NAMALWA (cell line): ENCODE results near the gene EMILIN2.

Experiments
- DNase-seq: peaks from one replicate; pipeline ENCODE4 v3.0.0-alpha.2; 2015; ENCODE audit warnings: low spot score

Gene EMILIN2

DNA sequence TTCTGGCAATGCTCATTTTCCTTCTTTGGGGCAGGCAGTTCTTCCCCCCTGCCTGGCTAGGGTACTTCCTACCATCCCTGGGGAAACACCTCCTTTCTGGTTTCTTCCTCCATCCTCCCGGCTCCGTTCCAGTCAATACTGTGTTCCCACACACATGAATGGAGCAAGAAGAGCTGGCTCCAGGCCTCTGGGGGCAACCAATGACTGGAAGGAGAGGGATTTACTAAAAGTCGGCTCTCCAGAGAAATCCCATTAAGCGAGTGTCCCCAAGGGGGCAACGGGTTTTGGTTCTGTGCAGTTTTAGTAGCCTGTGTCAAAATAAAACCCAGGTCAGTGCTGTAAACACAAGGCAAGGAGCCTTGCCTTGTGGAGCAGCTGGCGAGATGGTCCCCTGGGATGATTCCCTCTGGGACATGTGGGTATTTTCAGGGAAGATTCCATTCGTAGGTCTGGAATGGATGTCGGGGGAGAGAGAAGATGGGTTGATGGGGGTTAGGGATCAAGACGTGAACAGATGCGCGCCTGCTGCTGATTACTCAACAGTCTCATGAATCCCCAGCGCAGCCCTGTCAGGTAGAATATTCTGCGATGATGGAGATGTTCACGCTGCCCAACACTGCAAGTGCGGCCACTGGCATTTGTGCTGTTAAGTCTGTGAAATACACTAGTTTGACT is 32.0 kb downstream of the EMILIN2 start:
- DNase-seq: no peak

DNA sequence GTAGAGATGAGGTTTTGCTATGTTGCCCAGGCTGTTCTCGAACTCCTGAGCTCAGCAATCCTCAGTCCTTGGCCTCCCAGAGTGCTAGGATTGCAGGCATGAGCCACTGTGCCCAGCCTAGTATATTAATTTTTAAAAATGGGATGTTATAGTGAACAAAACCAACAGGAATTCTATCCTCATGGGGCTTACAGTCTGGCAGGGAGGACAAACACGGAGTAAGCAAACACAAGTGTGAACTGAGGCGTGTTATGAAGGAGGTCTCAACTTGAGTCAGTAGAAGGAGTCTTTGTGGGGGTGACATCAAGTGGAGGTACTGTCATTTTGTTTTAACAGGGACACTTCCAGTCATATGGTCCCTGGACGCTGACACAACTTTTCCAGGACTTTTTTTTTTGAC is 33.1 kb downstream of the EMILIN2 start:
- no peak for DNase-seq

DNA sequence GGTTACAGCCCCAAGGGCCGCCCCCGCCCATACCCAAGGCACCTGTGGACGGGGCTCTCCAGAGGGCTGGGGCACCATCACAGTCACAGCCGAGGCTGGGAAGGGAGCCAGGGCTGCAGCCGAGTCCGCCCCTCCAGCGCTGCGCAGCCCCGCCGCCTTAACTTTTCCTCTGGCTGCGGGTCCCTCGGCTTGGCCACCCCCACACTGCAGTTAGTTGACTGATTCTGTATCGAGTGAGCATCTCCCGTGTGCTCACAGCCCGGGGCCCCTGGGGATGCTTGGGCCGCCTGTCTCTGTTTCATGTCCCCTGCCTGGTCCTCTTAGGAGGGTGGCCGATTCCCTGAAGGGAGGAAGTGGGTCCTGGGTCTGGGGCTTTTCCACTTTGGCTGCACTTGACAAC is 33.7 kb downstream of the EMILIN2 start:
- no peak for DNase-seq

DNA sequence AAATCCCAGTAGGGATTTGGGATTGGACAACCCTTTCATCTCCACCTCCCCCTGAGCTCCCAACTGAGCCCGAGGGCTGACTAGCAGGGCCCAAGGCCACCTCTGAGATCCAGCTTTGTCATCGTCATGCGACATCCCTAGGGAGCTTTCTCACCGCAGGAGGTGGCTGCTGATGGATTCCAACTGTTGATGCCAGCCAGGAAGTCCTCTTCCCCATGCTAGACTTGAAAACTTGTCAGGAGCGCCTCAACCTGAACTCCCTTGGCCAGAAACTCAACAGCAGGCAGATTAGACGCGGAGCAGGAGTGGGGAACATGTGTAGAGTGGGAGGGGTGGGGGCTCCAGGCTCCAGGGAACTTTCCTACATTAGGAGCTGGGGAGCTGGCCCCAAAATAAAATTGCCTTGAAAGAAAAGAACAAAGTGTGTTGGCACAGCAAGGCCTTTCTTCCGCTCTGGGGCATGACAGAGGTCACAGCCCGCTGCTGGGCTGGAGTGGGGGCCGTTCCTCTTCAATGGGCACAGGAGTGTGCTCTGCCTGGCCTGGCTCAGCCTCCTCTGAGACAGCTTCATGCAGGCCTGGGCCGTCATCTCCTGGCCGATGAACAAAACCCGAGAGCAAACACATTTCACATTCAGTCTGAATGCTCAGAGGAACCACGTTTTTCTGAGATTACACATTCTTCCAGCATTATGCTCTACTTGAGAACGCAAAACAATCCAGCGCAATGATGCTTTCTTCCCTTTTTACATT is 34.5 kb downstream of the EMILIN2 start:
- no peak for DNase-seq

DNA sequence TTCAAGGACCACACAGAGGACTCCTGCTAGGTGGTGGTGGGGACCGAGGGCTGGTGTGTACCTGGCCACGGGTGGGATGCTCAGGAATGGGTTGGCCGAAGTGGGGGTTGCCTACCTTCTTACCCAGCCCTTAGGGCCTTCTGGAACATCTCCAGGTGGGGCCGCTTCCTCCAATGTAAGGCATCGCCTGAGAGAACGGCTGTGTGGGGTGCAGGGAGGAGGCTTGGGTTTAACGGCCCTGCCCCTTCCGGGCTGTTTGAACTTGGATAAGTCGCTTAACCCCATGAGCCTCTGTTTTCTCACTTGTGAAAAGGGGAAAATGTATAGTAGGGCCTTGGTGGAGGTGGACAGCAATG is 35.0 kb downstream of the EMILIN2 start:
- no peak for DNase-seq

DNA sequence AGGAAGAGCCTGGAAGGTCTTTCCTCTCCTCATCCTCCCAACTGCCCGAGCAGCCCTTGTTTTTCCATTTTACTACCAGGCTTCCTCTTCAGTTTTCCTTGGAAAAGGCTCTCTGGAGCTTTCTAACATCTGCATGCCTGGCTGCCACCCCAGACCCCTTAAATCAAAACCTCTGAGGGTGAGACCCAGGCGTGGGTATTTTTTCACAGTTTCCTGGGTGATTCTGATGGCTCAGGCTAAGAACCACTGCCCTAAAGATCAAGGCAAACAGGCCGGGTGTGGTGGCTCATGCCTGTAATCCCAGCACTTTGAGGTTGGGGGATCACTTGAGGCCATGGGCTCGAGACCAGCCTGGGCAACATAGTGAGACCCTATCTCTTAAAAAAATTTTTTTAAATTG is 35.4 kb downstream of the EMILIN2 start:
- no peak for DNase-seq

DNA sequence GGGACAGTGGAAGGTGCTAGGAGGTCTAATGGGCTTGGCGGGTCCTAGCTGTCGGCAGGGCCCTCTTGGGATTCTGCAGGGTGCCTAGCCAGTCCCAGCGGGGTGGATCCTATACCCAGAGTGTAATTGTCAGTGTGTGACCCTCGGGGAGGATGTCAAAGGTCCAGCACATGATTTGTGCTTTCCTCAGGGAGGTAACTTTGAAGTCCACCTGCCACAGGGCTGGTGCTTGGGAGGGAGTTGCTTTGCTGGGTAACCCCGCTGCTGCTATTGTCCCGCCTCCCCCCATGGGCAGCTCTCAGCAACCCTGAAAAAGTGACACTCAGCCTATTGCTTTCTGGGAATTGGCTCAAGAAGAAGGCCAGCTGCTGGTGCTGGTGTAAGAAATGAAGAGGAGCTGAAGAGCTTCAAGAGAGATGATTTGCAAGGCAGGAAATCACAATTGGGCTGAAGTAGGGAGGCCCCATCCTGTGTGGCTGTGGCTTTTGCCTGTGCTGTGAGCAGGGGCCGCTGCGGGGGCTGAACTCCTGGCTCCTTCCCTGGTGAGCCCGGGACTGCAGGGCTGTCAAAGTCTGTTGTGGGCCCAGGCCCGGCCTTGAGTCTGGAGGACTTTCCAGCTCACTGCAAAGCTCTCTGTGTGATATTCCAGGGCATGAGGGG is 36.4 kb downstream of the EMILIN2 start:
- peak; percentile 12 for DNase-seq

DNA sequence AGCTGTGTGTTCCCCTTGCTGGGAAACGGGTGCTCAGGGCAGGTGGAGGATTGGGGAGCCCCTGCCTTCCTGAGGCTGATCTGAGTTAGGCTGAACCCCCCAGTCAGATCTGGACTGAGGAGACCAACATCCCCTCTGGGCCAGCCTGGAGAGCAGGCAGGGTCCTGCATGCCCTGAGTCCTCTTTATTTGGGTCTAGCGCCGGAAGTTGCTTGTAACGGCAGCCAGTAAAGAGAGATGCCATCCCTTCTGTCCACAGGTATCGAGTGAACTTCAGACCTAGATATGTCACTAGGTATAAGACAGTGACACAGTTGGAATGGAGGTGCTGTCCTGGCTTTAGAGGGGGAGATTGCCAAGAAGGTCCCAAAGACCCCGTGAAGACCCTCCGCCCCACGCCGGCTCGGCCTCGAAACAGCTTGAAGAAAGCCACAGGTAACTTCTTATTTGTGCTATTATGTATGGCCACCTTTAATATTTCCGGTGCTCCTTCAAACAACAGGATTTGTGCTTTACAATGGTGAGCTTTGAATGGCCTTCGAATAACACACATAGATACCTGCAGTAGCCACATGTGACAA is 38.0 kb downstream of the EMILIN2 start:
- DNase-seq: no peak

DNA sequence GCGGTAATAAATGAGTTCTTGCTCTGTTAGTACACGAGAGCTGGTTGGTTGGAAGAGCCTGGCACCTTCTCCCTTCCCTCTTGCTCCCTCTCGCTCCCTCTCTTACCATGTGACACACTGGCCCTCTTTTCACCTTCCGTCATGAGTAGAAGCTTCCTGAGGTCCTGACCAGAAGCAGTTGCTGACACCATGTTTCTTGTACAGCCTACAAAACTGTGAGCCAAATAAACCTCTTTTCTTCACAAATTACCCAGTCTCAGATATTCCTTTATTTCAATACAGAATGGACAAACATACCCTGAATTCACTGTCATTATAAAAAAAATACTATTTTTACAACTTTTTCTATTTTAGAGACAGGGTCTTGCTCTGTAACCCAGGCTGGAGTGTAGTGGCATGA is 40.7 kb downstream of the EMILIN2 start:
- DNase-seq: no peak

DNA sequence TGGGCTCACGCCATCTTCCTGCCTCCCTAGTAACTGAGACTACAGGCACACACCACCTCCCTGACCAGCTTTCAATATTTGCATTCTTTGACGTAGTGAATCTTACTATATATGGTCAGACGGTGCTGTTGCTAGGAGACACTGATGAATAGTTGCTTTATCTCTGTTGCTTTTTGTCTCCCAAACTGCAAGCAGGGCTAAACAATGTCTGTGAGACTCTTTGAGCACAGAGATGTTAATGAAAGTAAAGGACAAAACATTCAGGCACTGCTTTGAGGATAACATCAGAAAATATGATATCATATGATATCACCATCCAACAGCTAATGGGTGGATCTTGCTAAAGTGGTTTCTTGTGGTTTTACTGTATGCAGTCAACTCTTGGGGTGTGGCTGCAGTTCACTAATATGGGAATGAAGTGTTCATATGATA is 43.0 kb downstream of the EMILIN2 start:
- no peak for DNase-seq

DNA sequence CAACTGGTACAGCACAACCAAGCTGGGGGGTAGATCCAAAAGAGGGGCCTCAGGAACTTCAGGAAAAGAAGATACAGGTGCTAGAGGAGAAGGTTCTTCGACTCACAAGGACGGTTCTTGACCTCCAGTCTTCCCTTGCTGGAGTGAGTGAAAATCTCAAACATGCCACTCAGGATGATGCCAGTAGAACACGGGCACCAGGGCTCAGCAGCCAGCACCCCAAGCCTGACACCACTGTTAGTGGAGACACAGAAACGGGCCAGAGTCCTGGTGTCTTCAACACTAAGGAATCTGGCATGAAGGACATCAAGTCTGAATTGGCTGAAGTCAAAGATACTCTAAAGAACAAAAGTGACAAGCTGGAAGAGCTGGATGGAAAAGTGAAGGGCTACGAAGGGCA is 43.8 kb downstream of the EMILIN2 start:
- DNase-seq: no peak

DNA sequence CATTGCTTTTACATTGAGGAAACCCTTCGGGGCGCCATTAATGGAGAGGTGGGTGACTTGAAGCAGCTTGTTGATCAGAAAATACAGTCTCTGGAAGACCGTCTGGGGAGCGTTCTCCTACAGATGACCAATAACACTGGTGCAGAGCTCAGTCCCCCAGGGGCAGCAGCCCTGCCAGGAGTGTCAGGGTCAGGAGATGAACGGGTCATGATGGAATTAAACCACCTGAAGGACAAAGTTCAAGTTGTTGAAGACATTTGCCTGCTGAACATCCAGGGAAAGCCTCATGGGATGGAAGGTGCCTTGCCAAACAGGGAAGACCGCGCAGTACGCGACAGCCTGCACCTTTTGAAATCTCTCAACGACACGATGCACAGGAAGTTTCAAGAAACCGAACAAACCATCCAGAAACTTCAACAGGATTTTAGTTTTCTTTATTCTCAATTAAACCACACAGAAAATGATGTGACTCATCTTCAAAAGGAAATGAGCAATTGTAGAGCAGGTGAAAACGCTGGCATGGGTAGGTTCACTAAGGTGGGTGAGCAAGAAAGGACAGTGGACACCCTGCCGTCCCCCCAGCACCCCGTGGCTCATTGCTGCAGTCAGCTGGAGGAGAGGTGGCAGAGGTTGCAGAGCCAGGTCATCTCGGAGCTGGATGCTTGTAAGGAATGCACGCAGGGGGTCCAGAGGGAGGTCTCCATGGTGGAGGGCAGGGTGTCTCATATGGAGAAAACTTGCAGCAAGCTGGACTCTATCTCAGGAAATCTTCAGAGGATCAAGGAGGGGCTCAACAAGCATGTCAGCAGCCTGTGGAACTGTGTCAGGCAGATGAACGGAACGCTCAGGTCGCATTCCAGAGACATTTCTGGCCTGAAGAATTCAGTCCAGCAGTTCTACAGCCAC is 45.0 kb downstream of the EMILIN2 start:
- DNase-seq: no peak

DNA sequence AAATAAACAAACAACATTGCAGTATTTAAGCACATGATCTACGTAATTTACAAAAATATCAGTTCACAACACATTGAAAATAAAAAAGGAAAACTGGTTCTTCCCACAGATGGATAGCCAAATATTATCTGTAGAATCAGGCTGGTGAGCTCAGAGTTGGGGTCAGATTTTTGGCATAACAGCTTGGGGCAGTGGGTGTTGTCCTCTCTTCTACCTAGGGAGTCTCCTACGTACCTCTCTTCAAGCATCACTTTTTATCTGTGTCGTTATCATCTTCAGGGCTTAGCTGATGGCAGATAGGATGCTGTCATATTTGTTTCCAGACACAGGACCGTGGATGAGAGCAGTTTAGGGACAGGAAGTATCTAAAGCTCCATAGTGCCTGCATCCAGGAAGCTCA is 46.2 kb downstream of the EMILIN2 start:
- DNase-seq: no peak

DNA sequence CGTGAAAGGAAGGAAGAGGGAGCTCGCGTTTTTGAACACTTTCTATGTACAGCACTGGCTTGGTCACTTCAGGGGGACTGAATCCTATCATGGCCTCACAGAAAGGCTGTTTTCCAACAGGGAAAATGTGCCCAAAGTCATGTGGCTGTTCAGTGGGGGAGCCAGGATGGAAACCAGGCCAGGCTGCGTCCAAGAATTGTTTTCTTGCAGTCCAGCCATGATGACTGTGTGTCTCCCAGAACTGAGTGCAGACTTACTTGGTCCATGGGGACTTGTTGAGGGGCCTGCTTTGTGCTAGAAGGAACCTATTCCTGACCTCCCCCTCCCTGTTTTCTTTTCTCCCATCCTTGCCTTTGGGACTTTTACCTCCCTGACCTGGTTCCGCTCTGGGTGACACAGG is 46.9 kb downstream of the EMILIN2 start:
- DNase-seq: no peak

DNA sequence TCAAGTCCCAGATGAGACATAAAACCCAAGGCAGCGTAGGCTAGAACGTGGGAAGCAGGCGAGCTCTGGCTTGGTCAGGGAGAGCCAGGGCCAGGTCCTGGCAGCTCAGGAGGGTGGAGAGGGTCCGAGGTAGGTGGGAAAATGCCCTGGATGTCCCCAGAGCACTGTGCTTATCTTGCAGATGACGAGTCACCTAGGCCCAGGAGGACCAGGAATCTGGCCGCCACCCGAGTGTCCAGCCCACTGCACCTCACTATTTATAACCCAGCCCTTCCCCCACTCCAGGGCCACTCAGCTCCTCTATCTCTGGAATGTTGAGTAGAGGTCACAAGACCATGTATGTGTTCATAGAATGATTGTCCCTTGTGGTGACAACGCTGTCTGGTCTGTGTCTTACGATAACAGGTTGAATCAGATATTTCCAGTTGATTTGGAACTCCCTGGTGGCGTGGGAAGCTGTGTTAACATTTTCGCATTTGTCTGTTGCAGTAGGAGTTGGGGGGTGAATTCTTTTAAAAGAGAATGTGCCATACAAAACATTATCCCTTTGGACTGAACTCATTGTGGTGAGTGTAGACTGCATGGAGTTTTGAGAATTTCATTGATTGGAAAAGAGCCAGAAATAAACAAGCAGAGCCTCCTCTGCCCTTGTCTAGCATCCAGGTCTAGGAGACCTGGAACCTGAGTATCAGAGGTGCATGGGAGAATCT is 47.5 kb downstream of the EMILIN2 start:
- no peak for DNase-seq

DNA sequence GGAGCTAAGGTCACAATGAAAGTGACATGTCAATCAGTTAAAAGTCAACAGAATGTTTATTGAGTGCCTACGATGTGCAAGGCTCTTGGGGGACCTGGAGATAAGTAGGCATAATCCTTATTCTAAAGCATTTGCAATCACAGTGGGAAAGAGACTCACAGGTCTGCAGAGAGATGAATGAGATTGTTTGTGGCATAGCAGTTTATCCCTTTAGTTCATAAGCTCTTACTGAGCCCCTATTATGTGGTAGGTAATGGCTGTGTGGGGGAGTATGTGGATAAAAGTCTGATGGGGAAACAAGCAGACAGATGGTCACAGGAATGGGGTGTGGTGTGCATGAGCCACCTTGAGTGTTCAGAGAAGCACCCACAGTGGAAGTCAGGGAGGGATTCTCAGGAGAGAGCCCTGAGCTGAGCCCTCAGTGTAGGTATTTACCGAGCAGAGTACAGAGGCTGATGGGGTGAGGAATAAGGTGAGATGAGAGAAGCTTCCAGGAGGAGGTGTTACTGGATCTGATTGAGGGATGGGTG is 48.1 kb downstream of the EMILIN2 start:
- DNase-seq: no peak

DNA sequence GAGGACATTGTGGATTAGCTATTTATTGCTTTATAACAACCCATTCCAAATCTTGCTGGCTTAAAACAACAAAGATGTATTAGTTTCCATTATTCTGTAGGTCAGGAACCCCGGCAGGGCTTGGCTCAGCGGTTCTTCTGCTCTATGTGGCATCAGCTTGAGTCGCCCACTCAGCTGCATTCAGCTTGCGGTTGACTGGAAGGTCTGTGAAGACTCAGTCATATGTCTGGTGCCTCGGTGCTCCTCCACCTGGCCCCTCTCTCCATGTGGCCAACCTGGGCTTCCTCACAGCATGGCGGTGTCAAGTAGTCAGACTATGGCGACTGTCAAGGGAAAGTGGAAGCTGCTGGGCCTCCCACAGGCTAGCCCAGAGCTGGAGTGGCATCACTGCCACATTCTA is 48.6 kb downstream of the EMILIN2 start:
- DNase-seq: no peak

DNA sequence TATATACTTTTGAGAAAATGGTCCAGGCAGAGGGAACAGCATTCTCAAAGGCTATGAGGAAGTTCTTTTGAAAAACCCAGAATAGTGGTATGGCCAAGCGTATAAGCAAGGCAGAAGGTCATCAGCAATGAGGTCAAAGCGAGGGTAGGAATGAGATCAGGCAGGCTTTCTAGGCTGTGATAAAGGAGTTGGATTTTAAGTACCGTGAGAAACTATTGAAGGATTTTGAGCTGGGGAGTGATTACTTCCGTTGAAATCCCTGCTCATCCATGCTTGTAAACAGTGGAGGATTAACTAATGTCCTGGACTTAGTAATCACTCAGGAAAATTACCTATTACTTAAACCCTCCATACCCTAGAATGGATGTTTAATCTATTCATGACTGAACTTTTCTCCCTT is 50.2 kb downstream of the EMILIN2 start:
- DNase-seq: no peak

DNA sequence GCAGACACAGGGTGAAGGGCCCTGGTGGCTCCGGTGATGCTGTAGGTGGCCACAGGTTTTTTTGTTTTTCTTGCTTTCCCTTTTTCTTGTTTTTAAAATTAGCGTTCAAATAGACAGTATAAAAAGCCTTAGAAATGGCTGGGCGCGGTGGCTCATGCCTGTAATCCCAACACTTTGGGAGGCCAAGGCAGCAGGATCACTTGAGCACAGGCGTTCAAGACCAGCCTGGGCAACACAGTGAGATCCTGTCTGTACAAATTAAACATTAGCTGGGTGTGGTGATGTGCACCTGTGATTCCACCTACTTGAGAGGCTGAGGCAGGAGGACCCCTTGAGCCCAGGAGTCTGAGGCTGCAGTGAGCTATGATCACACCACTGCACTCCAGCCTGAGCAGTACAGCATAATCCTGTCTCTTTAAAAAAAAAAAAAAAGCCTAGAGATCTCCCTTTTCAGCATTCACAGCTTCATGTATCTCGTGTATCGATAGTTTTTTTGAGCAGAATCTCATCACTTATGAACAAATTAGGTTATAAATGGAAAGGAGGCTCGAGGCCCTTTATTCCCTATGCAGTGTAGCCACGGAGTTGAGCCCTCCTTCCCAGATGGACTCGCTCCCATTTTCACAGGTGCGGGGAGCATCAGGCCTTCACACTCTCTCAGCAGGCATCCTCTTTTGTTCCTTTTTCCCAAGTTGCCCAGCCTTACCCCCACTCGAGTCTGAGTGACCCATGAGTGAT is 50.8 kb downstream of the EMILIN2 start:
- DNase-seq: no peak

DNA sequence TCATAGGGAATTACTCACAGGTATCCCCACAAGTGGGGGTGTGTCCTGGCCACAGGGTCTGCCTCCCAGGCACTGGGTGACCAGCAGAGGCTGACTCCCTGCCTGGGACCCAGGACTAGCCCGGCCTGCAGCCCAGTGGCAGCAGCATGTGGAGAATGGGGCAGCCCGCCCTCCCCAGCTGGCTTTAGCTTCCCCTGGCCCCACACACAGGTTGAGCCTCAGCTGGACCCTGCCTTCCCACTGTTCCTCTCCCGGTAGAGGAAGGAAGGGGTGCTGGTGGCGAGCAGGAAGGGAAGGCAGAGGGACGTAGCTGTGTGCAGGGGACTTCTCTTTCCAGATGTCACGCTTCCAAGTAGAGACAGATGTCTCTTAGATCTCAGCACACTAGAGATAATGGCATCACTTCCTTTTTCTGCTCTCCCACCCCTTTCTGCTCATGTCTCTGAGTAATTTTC is 51.4 kb downstream of the EMILIN2 start:
- peak; percentile 9 for DNase-seq
